ENCODE measurements around the gene SLC1A1. TPM values are rescaled to one million over a fixed set of nuclear protein-coding genes. Genes with fewer than 3 reads are reported as not detected.

SLC1A1 gene
- total and polyA plus RNA-seq, 2 of the 13 experiments (the other 11 are each of a cell fraction or from before 2014, with no cell fraction given): not detected

GRCh38 chr9:4465910-4466309 is 24.4 kb upstream of the SLC1A1 start:
- DNase-seq (ENCODE audit: low spot score) (no peak), ATAC-seq (no peak), FAIRE-seq (no peak)
- no peaks in the 10 kb centered on the region for H3K27me3 ChIP-seq (ENCODE audit: control insufficient read depth in 1 of 2, insufficient read depth in 2 of 2, low read length in 2 of 2)
- H3K9me3 ChIP-seq (ENCODE audit: low read length): no peaks in the 10 kb centered on the region
- WGBS (ENCODE audit: low lambda C conversion rate): 1% methylated on average over 2 of the region's 2 CpGs
- H3K79me2 ChIP-seq (ENCODE audit: insufficient read depth, low read length): no peaks in the 10 kb centered on the region
- in situ Hi-C loops (cut with HindIII; ENCODE audit: extremely low pct_ligation_motif_present, low pct_unique_long_range_greater_than_20kb): no loop called here
- CTCF ChIA-PET (ENCODE audit: low intra/inter-chr PET ratio, low total read pairs): no interaction called here
- no peak overlapping the region for H3K27ac ChIP-seq (ENCODE audit: extremely low read length, insufficient read depth, low read length)
- H3K9ac ChIP-seq (ENCODE audit: insufficient read depth, low read depth, low read length): no peak overlapping the region
- H4K20me1 ChIP-seq (ENCODE audit: insufficient read depth, low read length): no peaks in the 10 kb centered on the region
- H3K4me2 ChIP-seq (ENCODE audit: low read depth, low read length): no peak overlapping the region
- H3K4me1 ChIP-seq (ENCODE audit: insufficient read depth, low read length): no peaks in the 10 kb centered on the region
- POLR2A ChIA-PET: no interaction called here
- no peak overlapping the region for H3K4me3 ChIP-seq (replicated peaks in 1 of 3; ENCODE audit: insufficient read depth in 1 of 3, low read depth in 2 of 3, low read length in 3 of 3)
- no peaks in the 10 kb centered on the region for H3K36me3 ChIP-seq (replicated peaks in 1 of 2; ENCODE audit: control insufficient read depth in 1 of 2, insufficient read depth in 2 of 2, low read length in 2 of 2)
- intact Hi-C loops (cut with micrococcal nuclease; ENCODE audit: unreplicated experiment): no loop called here
- H2AFZ ChIP-seq (ENCODE audit: low read length): no peak overlapping the region
- no TSS peak for BruUV-seq (replicated peaks)
- TF ChIP-seq CCAR2 (optimal IDR thresholded peaks at IDR 0.05; ENCODE audit: low read depth, low read length) (no peak), ZNF407 (CRISPR knock-in tag; IDR thresholded peaks at IDR 0.05; ENCODE audit: not compliant biosample characterization) (no peak), SMAD9 (CRISPR knock-in tag; IDR thresholded peaks at IDR 0.05) (no peak), MEF2D (CRISPR knock-in tag; IDR thresholded peaks at IDR 0.05) (no peak), BRD4 (CRISPR knock-in tag; IDR thresholded peaks at IDR 0.05) (no peak), HOXA9 (CRISPR knock-in tag; IDR thresholded peaks at IDR 0.05; ENCODE audit: borderline replicate concordance) (no peak), YEATS2 (CRISPR knock-in tag; IDR thresholded peaks at IDR 0.05; ENCODE audit: borderline replicate concordance) (no peak), NKX3-1 (CRISPR knock-in tag; IDR thresholded peaks at IDR 0.05) (no peak), SMYD3 (CRISPR knock-in tag; IDR thresholded peaks at IDR 0.05) (no peak), ELF1 (CRISPR knock-in tag; IDR thresholded peaks at IDR 0.05) (no peak), ZNF362 (CRISPR knock-in tag; IDR thresholded peaks at IDR 0.05; ENCODE audit: borderline replicate concordance) (no peak), TBP (CRISPR knock-in tag; IDR thresholded peaks at IDR 0.05) (no peak), AFF4 (CRISPR knock-in tag; IDR thresholded peaks at IDR 0.05) (no peak)
